HG03457 (cell line): Measurements from ENCODE around the gene VWA7.
A peak's percentile ranks its signal among the peaks of the same experiment; 100 is the strongest.
"Not testable (repeated sequence)": the region's sequence is repeated elsewhere in the genome, so short reads cannot be mapped to it uniquely, and the experiment has no call there.

Source experiments
- ATAC-seq: cut with Tn5 transposase; IDR thresholded peaks from one replicate; pipeline ENCODE4 v1.9.1; 2021; ENCODE audit warnings: moderate number of reproducible peaks; ENCODE audit not compliant: unreplicated experiment

The VWA7 gene

GRCh38 chr6:31776989-31777666 lies at the start of gene VWA7:
Gene VWA7 (minus strand): TSS chr6:31777328. CDS start chr6:31776779, 549 bp downstream.
- no peak for ATAC-seq

GRCh38 chr6:31826793-31827285 lies 49.7 kb upstream of the VWA7 start:
- ATAC-seq, result no peak

- ATAC-seq, result no peak
These were observed 48.4 kb upstream of the VWA7 start for GRCh38 chr6:31825553-31825952.

- not testable (repeated sequence) for ATAC-seq
These were observed 46.6 kb upstream of the VWA7 start for GRCh38 chr6:31823592-31824196.

- ATAC-seq, result no peak
These were observed 45.1 kb upstream of the VWA7 start for GRCh38 chr6:31822036-31822821.

GRCh38 chr6:31821301-31822035 lies 44.3 kb upstream of the VWA7 start:
- ATAC-seq, result no peak

GRCh38 chr6:31820399-31820798 lies 43.3 kb upstream of the VWA7 start:
- not testable (repeated sequence) for ATAC-seq

GRCh38 chr6:31819871-31820299 lies 42.8 kb upstream of the VWA7 start:
- ATAC-seq, result no peak

GRCh38 chr6:31817929-31818511 lies 40.9 kb upstream of the VWA7 start:
- ATAC-seq, result not testable (repeated sequence)

GRCh38 chr6:31817133-31817928 lies 40.2 kb upstream of the VWA7 start:
- ATAC-seq, result not testable (repeated sequence)

GRCh38 chr6:31815025-31815838 lies 38.1 kb upstream of the VWA7 start, which contains the start of the genes HSPA1A and HSPA1L:
Gene HSPA1A (plus strand): TSS chr6:31815543. CDS start chr6:31815757, 214 bp downstream.
Gene HSPA1L (minus strand): TSS chr6:31815283. CDS start chr6:31811972, 3,311 bp downstream.
- no peak for ATAC-seq

- ATAC-seq, result no peak
These were observed 37.5 kb upstream of the VWA7 start for GRCh38 chr6:31814677-31815024.

- no peak for ATAC-seq
These were observed 36.3 kb upstream of the VWA7 start for GRCh38 chr6:31813465-31813849.

GRCh38 chr6:31811645-31812044 lies 34.5 kb upstream of the VWA7 start:
- ATAC-seq, result no peak

GRCh38 chr6:31808599-31808998 lies 31.5 kb upstream of the VWA7 start:
- not testable (repeated sequence) for ATAC-seq

- peak; percentile 72 for ATAC-seq
These were observed 29.5 kb upstream of the VWA7 start, which contains the start of gene LSM2 for GRCh38 chr6:31806470-31807272. Gene LSM2 (minus strand): TSS chr6:31806966. CDS start chr6:31806757, 209 bp downstream.

GRCh38 chr6:31805939-31806469 lies 28.9 kb upstream of the VWA7 start:
- no peak for ATAC-seq
